Thoracic aorta (tissue), 2 donors: ENCODE measurements around the gene HDHD2. TPM values are rescaled to one million over a fixed set of nuclear protein-coding genes. Genes with fewer than 3 reads are reported as not detected.
A peak's percentile ranks its signal among the peaks of the same experiment; 100 is the strongest.
"Not testable (repeated sequence)": the region's sequence is repeated elsewhere in the genome, so short reads cannot be mapped to it uniquely, and the experiment has no call there.

ENCODE experiments used
- ATAC-seq: fragments of 150-250 bp; one replicate; pipeline ENCODE4 v1.8.0; 2017; ENCODE audit warnings: low read depth; ENCODE audit not compliant: insufficient number of reproducible peaks, low FRiP score
- DNase-seq: peaks from one replicate; pipeline ENCODE4 v3.0.0-alpha.2; 2020; ENCODE audit warnings: low spot score
- H3K27ac ChIP-seq, 2 donors: fragments of 200-600 bp; sonication (generic); 1 replicate in 1 of 2; 2 replicates in 1 of 2; pipeline ENCODE4 v1.5.1; 2016; ENCODE audit warnings: mild to moderate bottlenecking in 2 of 2, moderate library complexity in 2 of 2
- H3K27me3 ChIP-seq: fragments of 200-600 bp; sonication (generic); replicated peaks from 2 replicates; pipeline ENCODE4 v1.6.0; 2016; ENCODE audit warnings: mild to moderate bottlenecking; ENCODE audit not compliant: insufficient read depth
- H3K36me3 ChIP-seq: fragments of 200-600 bp; sonication (generic); one replicate; pipeline ENCODE4 v1.5.1; 2016
- H3K4me1 ChIP-seq, 2 donors: fragments of 200-600 bp; sonication (generic); 1 replicate in 1 of 2; 2 replicates in 1 of 2; pipeline versions ENCODE4 v1.5.1 to v1.6.0; 2016; ENCODE audit warnings: low read depth in 2 of 2, mild to moderate bottlenecking in 1 of 2; ENCODE audit not compliant: control insufficient read depth in 1 of 2
- H3K4me3 ChIP-seq: fragments of 200-600 bp; sonication (generic); 2 replicates; pipeline ENCODE4 v1.5.1; 2016; ENCODE audit warnings: mild to moderate bottlenecking
- H3K9me3 ChIP-seq: fragments of 200-600 bp; sonication (generic); 2 replicates; pipeline ENCODE4 v1.5.1; 2016
- CTCF ChIP-seq: fragments of 200-600 bp; sonication (generic); IDR thresholded peaks from one replicate; pipeline ENCODE4 v1.5.1; 2019; ENCODE audit warnings: antibody characterized with exemption
- total RNA-seq, 2 donors: library from RNA; depleted of rRNA; stranded (reverse); fragments of >200 nt; gene quantifications; one replicate each; pipeline versions ENCODE4 v1.1.0 to v1.2.3, GENCODE V29; 2016

HDHD2 gene
- total RNA-seq, 2 donors from 2014 or later: 19.0 to 31.9 TPM

GRCh38 chr18:47160256-47160655, 10.0 kb upstream of the HDHD2 start:
- DNase-seq (no peak), ATAC-seq (no peak)
- no peak for TF ChIP-seq CTCF
- Histone ChIP-seq H3K27ac (no peak overlapping the region), H3K27me3 (no peaks in the 10 kb centered on the region), H3K4me3 (no peak overlapping the region), H3K4me1 (no peaks in the 10 kb centered on the region), H3K36me3 (no peaks in the 10 kb centered on the region), H3K9me3 (no peaks in the 10 kb centered on the region)

GRCh38 chr18:47158404-47158803, 8.1 kb upstream of the HDHD2 start:
- H3K4me1 ChIP-seq, H3K9me3 ChIP-seq, H3K27ac ChIP-seq, H3K27me3 ChIP-seq, DNase-seq, H3K4me3 ChIP-seq, ATAC-seq, H3K36me3 ChIP-seq: not testable (repeated sequence)

- no peak for TF ChIP-seq CTCF
- Histone ChIP-seq H3K4me3 (peak overlapping the region; percentile 80), H3K36me3 (no peaks in the 10 kb centered on the region), H3K9me3 (no peaks in the 10 kb centered on the region), H3K4me1 (peaks cover 7 to 18% of the 10 kb centered on the region in 2 donors), H3K27ac (peak overlapping the region; percentile 90 to 94), H3K27me3 (no peaks in the 10 kb centered on the region)
- DNase-seq: no peak
- ATAC-seq: no peak
These were observed 1.1 kb upstream of the HDHD2 start for GRCh38 chr18:47151439-47151838.

DNA sequence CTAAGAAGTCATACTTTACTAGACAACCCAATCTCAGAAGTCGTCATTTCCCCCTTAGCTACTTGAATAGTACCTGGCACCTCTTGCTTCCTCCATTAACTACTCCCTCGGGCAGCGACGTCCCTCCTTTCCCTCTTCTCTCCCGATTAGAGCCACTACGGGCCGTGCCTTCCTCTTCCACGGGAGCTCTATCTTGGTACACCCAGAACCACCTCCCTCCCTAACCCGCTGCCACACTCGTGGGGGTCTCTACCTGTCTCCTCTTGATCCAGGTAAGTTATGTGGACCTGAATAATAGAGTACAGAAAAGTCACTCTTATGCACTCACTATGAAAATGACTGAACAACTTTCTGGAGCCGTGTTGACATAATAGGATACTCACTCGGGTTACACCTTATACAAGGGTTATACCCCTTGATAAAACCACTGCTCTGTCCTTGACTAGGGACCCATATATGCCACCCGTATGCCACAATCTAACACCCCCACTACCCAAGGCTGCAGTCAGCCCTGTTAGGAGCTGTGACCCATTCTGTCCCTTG, 595 bp upstream of the HDHD2 start:
- ATAC-seq: peak; percentile 20

DNA sequence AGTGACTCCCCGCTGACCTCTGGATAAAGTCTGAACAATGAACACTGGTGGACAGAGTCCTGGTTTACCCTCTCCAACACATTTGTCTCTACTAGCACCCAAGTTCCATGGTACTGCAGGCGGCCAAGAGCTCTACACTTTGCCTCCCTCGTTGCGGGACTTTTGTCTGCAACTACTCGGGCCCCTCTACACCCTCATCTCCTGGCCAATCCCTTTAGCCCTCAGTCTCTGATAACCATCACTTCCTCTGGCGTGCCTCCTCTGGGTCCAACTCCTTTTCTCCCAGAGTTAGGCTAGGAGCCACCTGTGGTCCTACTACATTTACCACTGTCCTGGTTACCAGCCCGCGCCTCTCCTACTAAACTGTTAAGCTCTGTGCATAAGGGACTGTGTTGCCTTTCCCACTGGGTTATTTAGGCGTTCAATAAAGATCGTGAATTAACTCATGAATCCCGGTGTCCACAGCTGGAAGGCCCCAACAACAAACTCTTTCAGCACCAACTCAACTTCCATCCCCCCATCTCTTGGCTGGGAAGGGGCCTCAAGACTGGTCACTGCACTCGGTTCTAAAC, 757 bp downstream of the HDHD2 start:
- peak overlapping the region; percentile 90 to 94 for H3K27ac ChIP-seq
- DNase-seq: no peak
- no peaks in the 10 kb centered on the region for H3K36me3 ChIP-seq
- no peak for ATAC-seq
- no peak for TF ChIP-seq CTCF
- H3K4me3 ChIP-seq: peak overlapping the region; percentile 80
- no peaks in the 10 kb centered on the region for H3K9me3 ChIP-seq
- no peaks in the 10 kb centered on the region for H3K27me3 ChIP-seq
- peaks cover 7 to 18% of the 10 kb centered on the region in 2 donors for H3K4me1 ChIP-seq

More for the DNA sequence above, 595 bp upstream of the HDHD2 start:
- Histone ChIP-seq H3K4me1 (peaks cover 7 to 18% of the 10 kb centered on the region in 2 donors), H3K36me3 (no peaks in the 10 kb centered on the region), H3K4me3 (peak overlapping the region; percentile 80), H3K9me3 (no peaks in the 10 kb centered on the region), H3K27me3 (no peaks in the 10 kb centered on the region), H3K27ac (peak overlapping the region; percentile 90 to 94)
- no peak for DNase-seq
- no peak for TF ChIP-seq CTCF

DNA sequence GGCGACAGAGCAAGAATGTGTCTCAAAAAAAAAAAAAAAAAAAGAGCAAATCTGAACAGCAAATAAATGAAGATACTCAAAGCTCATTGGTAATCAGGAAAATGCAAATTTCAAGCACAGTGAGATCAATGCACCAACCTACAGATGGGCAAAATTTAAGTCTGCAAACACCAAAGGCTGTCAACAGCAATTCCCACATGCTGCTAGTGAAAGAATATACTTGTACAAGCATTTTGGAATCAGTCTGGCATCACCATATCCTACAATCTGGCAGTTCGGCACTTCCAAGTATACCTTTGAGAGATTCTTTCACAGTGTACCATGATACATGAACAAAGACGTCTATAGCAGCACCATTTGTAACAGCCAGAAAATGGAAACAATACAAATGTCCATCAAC, 4.1 kb downstream of the HDHD2 start:
- Histone ChIP-seq H3K4me3 (no peak overlapping the region), H3K9me3 (no peaks in the 10 kb centered on the region), H3K36me3 (no peaks in the 10 kb centered on the region), H3K27ac (no peak overlapping the region), H3K27me3 (no peaks in the 10 kb centered on the region), H3K4me1 (peaks cover 4 to 21% of the 10 kb centered on the region in 2 donors)
- no peak for ATAC-seq
- TF ChIP-seq CTCF: no peak
- DNase-seq: no peak
